IMR-90 (cell line): Measurements from ENCODE around the gene PSMG1. TPM values are rescaled to one million over a fixed set of nuclear protein-coding genes. Genes with fewer than 3 reads are reported as not detected.

Experiments
- ATAC-seq: fragments of 200-7000 bp; cut with Tn5 transposase; 2 replicates; pipeline ENCODE4 v1.9.1; 2020; ENCODE audit warnings: low read depth, mild to moderate bottlenecking, moderate library complexity
- BruUV-seq: library from RNA; stranded (reverse); fragments of 400-500 nt; replicated peaks from 2 replicates; lab custom pipeline; 2021; lab: Mats Ljungman, UMichigan
- CTCF ChIA-PET: fragments of 300-600 bp; formaldehyde crosslinking; extraction: SDS; loops from one replicate; lab custom pipeline; 2021; ENCODE audit warnings: antibody characterized with exemption; lab: Yijun Ruan, JAX
- POLR2A ChIA-PET: fragments of 300-600 bp; sonication (Branson Sonifier 250); formaldehyde crosslinking; loops from one replicate; lab custom pipeline; 2022; ENCODE audit warnings: antibody characterized with exemption; ENCODE audit not compliant: unreplicated experiment; lab: Charles Lee
- DNase-seq: peaks from one replicate; pipeline ENCODE4 v3.0.0; 2013
- H2AFZ ChIP-seq: replicated peaks from 2 replicates; pipeline ENCODE3; 2013; ENCODE audit warnings: low read length, mild to moderate bottlenecking; ENCODE audit not compliant: poor library complexity
- H2AK5ac ChIP-seq: 2 replicates; pipeline ENCODE4 v1.6.1; 2013; ENCODE audit warnings: low read depth, low read length, inconsistent platforms
- H2AK9ac ChIP-seq: replicated peaks from 2 replicates; pipeline ENCODE3; 2013; ENCODE audit warnings: mild to moderate bottlenecking, low read depth, low read length, moderate library complexity; ENCODE audit not compliant: poor library complexity
- H2BK120ac ChIP-seq: 2 replicates; pipeline ENCODE4 v1.6.1; 2013; ENCODE audit warnings: low read depth, low read length, inconsistent platforms
- H2BK15ac ChIP-seq: 3 replicates; pipeline ENCODE4 v1.6.1; 2013; ENCODE audit warnings: low read depth, low read length, inconsistent platforms
- H2BK20ac ChIP-seq: 2 replicates; pipeline ENCODE4 v1.6.1; 2013; ENCODE audit warnings: low read depth, mild to moderate bottlenecking, inconsistent platforms, low read length, moderate library complexity
- H2BK5ac ChIP-seq: 2 replicates; pipeline ENCODE4 v1.6.1; 2013; ENCODE audit warnings: mild to moderate bottlenecking, low read depth, low read length, inconsistent platforms; ENCODE audit not compliant: poor library complexity, severe bottlenecking
- H3K14ac ChIP-seq: replicated peaks from 2 replicates; pipeline ENCODE4 v1.6.1; 2013; ENCODE audit warnings: low read depth, low read length, inconsistent platforms
- H3K18ac ChIP-seq: 2 replicates; pipeline ENCODE4 v1.6.1; 2013; ENCODE audit warnings: low read depth, low read length, control low read depth
- H3K23ac ChIP-seq: 2 replicates; pipeline ENCODE4 v1.6.1; 2013; ENCODE audit warnings: low read depth, low read length, inconsistent platforms
- H3K27ac ChIP-seq: 2 replicates; pipeline ENCODE4 v1.5.1; 2013; ENCODE audit warnings: mild to moderate bottlenecking, control low read depth, low read length; ENCODE audit not compliant: insufficient read depth
- H3K27me3 ChIP-seq: 2 replicates; pipeline ENCODE4 v1.6.1; 2013; ENCODE audit warnings: low read length; ENCODE audit not compliant: control insufficient read depth, insufficient read depth
- H3K36me3 ChIP-seq: 2 replicates; pipeline ENCODE4 v1.6.1; 2013; ENCODE audit warnings: low read length, mixed read lengths; ENCODE audit not compliant: control insufficient read depth, insufficient read depth
- H3K4ac ChIP-seq: 2 replicates; pipeline ENCODE4 v1.6.1; 2013; ENCODE audit warnings: low read depth, low read length, inconsistent platforms
- H3K4me1 ChIP-seq: 2 replicates; pipeline ENCODE4 v1.6.1; 2013; ENCODE audit warnings: low read length, mixed read lengths; ENCODE audit not compliant: control insufficient read depth, insufficient read depth
- H3K4me2 ChIP-seq: 2 replicates; pipeline ENCODE4 v1.6.1; 2013; ENCODE audit warnings: low read depth, mild to moderate bottlenecking, control low read depth, low read length, moderate library complexity
- H3K4me3 ChIP-seq: 2 replicates; pipeline ENCODE4 v1.5.1; 2013; ENCODE audit warnings: low read depth, mild to moderate bottlenecking, control low read depth, low read length, moderate library complexity; ENCODE audit not compliant: insufficient read depth
- H3K56ac ChIP-seq: 2 replicates; pipeline ENCODE4 v1.6.1; 2013; ENCODE audit warnings: low read length, inconsistent platforms; ENCODE audit not compliant: insufficient read depth; ENCODE audit errors: extremely low read depth
- H3K79me1 ChIP-seq, 2 experiments: 2 replicates each; pipeline ENCODE4 v1.6.1; 2013; ENCODE audit warnings: low read length in 2 of 2, inconsistent platforms in 1 of 2, low read depth in 1 of 2
- H3K9ac ChIP-seq: 2 replicates; pipeline ENCODE4 v1.6.1; 2013; ENCODE audit warnings: low read depth, low read length, control low read depth
- H3K9me1 ChIP-seq: 2 replicates; pipeline ENCODE4 v1.6.1; 2013; ENCODE audit warnings: low read length, inconsistent platforms; ENCODE audit not compliant: insufficient read depth
- H3K9me3 ChIP-seq: 2 replicates; pipeline ENCODE4 v1.6.1; 2013; ENCODE audit warnings: low read length; ENCODE audit not compliant: control insufficient read depth, insufficient read depth
- H4K20me1 ChIP-seq: 2 replicates; pipeline ENCODE4 v1.6.1; 2013; ENCODE audit warnings: low read length, inconsistent platforms; ENCODE audit not compliant: insufficient read depth
- H4K5ac ChIP-seq: 2 replicates; pipeline ENCODE4 v1.6.1; 2013; ENCODE audit warnings: mild to moderate bottlenecking, low read depth, low read length, control low read depth
- H4K8ac ChIP-seq, 2 experiments: 2 replicates each; pipeline ENCODE4 v1.6.1; 2013; ENCODE audit warnings: low read depth in 2 of 2, low read length in 2 of 2, control low read depth in 1 of 2, inconsistent platforms in 1 of 2
- H4K91ac ChIP-seq: 2 replicates; pipeline ENCODE4 v1.6.1; 2013; ENCODE audit warnings: low read depth, low read length, inconsistent platforms; ENCODE audit not compliant: insufficient read depth
- BHLHE40 ChIP-seq: fragments of 150-350 bp; IDR thresholded peaks from 2 replicates; pipeline ENCODE4 v1.6.1; 2016; ENCODE audit warnings: mild to moderate bottlenecking, low read depth, low read length
- CEBPB ChIP-seq: IDR thresholded peaks from 2 replicates; pipeline ENCODE4 v1.6.1; 2012; ENCODE audit warnings: low read depth, low read length, improper control_type of control experiment
- CHD1 ChIP-seq: IDR thresholded peaks from 2 replicates; pipeline ENCODE4 v1.6.1; 2012; ENCODE audit warnings: low read depth, low read length, improper control_type of control experiment
- CTCF ChIP-seq: conservative IDR thresholded peaks from 2 replicates; pipeline ENCODE4 v1.5.1; 2012; ENCODE audit warnings: mild to moderate bottlenecking, low read depth, low read length, improper control_type of control experiment
- ELK1 ChIP-seq: fragments of 150-350 bp; IDR thresholded peaks from 2 replicates; pipeline ENCODE4 v1.6.1; 2016; ENCODE audit warnings: low read depth, mild to moderate bottlenecking, low read length, moderate library complexity, borderline replicate concordance
- FOS ChIP-seq: fragments of 150-350 bp; IDR thresholded peaks from 2 replicates; pipeline ENCODE4 v1.6.1; 2016; ENCODE audit warnings: low read depth, low read length
- MAFK ChIP-seq: IDR thresholded peaks from 2 replicates; pipeline ENCODE4 v1.6.1; 2012; ENCODE audit warnings: low read depth, low read length, improper control_type of control experiment
- MAZ ChIP-seq: IDR thresholded peaks from 2 replicates; pipeline ENCODE4 v1.6.1; 2012; ENCODE audit warnings: low read depth, mild to moderate bottlenecking, low read length, improper control_type of control experiment, moderate library complexity, borderline replicate concordance
- MXI1 ChIP-seq: IDR thresholded peaks from 2 replicates; pipeline ENCODE4 v1.6.1; 2012; ENCODE audit warnings: low read depth, mild to moderate bottlenecking, low read length, moderate library complexity, borderline replicate concordance
- NFE2L2 ChIP-seq: fragments of 150-350 bp; IDR thresholded peaks from 2 replicates; pipeline ENCODE4 v1.6.1; 2016; ENCODE audit warnings: low read depth, mild to moderate bottlenecking, low read length
- POLR2A ChIP-seq: IDR thresholded peaks from 2 replicates; pipeline ENCODE4 v1.6.1; 2012; ENCODE audit warnings: mild to moderate bottlenecking, low read depth, low read length
- RAD21 ChIP-seq: IDR thresholded peaks from 2 replicates; pipeline ENCODE4 v1.6.1; 2012; ENCODE audit warnings: low read length, improper control_type of control experiment
- RCOR1 ChIP-seq: IDR thresholded peaks from 2 replicates; pipeline ENCODE4 v1.6.1; 2012; ENCODE audit warnings: mild to moderate bottlenecking, low read length, improper control_type of control experiment; ENCODE audit not compliant: insufficient replicate concordance
- RFX5 ChIP-seq: IDR thresholded peaks from 2 replicates; pipeline ENCODE4 v1.8.0; 2012; ENCODE audit warnings: low read depth, mild to moderate bottlenecking, low read length, moderate library complexity
- SMC3 ChIP-seq: fragments of 150-350 bp; IDR thresholded peaks from 2 replicates; pipeline ENCODE4 v1.6.1; 2016; ENCODE audit warnings: low read depth, mild to moderate bottlenecking, antibody characterized with exemption, low read length, moderate library complexity
- USF2 ChIP-seq: fragments of 150-350 bp; IDR thresholded peaks from 2 replicates; pipeline ENCODE4 v1.6.1; 2017; ENCODE audit warnings: mild to moderate bottlenecking, antibody characterized with exemption, low read length, low read depth
- WGBS, 2 experiments: methylation state at CpG; one replicate each; pipeline versions ENCODE4 v1.1.5 to v1.1.7; 2013; ENCODE audit warnings: missing lambda C conversion rate in 2 of 2; ENCODE audit not compliant: insufficient read length in 1 of 2; ENCODE audit errors: extremely low coverage in 2 of 2; 5-methylcytosine and 5-hydroxymethylcytosine counted together
- dilution Hi-C: fragments of 300-500 bp; cut with HindIII; formaldehyde crosslinking; loops from one replicate; pipeline ENCODE4 v1.14.3; 2018; ENCODE audit warnings: low sequenced_read_pairs; ENCODE audit not compliant: unreplicated experiment
- in situ Hi-C: fragments of 300-500 bp; cut with MboI; formaldehyde crosslinking; loops from 3 replicates; pipeline ENCODE4 v1.14.3; 2019; ENCODE audit warnings: low sequenced_read_pairs, inconsistent platforms, mixed read lengths
- intact Hi-C: fragments of 100-400 bp; cut with micrococcal nuclease; formaldehyde crosslinking; loops from 2 replicates; pipeline ENCODE4 v1.10.0; 2022
- polyA plus RNA-seq, 3 experiments: library from polyadenylated mRNA; depleted of rRNA; stranded (reverse); fragments of >200 nt; gene quantifications; 2 replicates each; pipeline ENCODE4 v1.2.3, GENCODE V29; 2012; ENCODE audit warnings: low replicate concordance in 1 of 3
- total RNA-seq: library from RNA; depleted of rRNA; stranded (reverse); fragments of >200 nt; gene quantifications from 2 replicates; pipeline ENCODE4 v1.2.3, GENCODE V29; 2012

The PSMG1 gene
- total and polyA plus RNA-seq, 2 of the 4 experiments (the other 2 are of a cell fraction) = 37.8 to 45.4 TPM

- Histone ChIP-seq H3K27ac (no peak overlapping the region), H3K36me3 (peaks cover 21% of the 10 kb centered on the region), H3K4me2 (no peak overlapping the region), H4K20me1 (no peaks in the 10 kb centered on the region), H3K4me3 (no peak overlapping the region), H4K5ac (no peak overlapping the region), H4K91ac (no peak overlapping the region), H3K9me3 (no peaks in the 10 kb centered on the region), H3K23ac (no peak overlapping the region), H2AFZ (no peak overlapping the region), H2BK5ac (no peak overlapping the region), H4K8ac (no peak overlapping the region), H3K9ac (no peak overlapping the region), H2AK9ac (no peak overlapping the region), H3K56ac (no peak overlapping the region), H2BK20ac (no peak overlapping the region), H3K9me1 (no peaks in the 10 kb centered on the region; the same call in 1 of the 2 replicates), H2BK120ac (no peak overlapping the region), H2AK5ac (no peak overlapping the region), H3K14ac (no peak overlapping the region), H3K79me1 (no peaks in the 10 kb centered on the region; a peak in 2 of 4 replicates), H3K4ac (no peak overlapping the region), H2BK15ac (no peak overlapping the region), H3K27me3 (no peaks in the 10 kb centered on the region), H3K18ac (no peak overlapping the region), H3K4me1 (no peaks in the 10 kb centered on the region)
- no CpG with 5 or more reads among the region's 7 CpGs for WGBS, 2 experiments
- no peak for DNase-seq
- no TSS peak for BruUV-seq
- ChIA-PET POLR2A (no interaction called here), CTCF (no interaction called here)
- dilution Hi-C loops (no loop called here), intact Hi-C loops (no loop called here), in situ Hi-C loops (no loop called here)
- TF ChIP-seq CEBPB = no peak
- no peak for TF ChIP-seq CTCF
- no peak for TF ChIP-seq RFX5
- no peak for TF ChIP-seq MAFK
- no peak for TF ChIP-seq FOS
- TF ChIP-seq SMC3 = no peak
- TF ChIP-seq RAD21 = no peak
- no peak for TF ChIP-seq RCOR1
- no peak for TF ChIP-seq MAZ
- TF ChIP-seq POLR2A = no peak
- TF ChIP-seq NFE2L2 = no peak
- no peak for TF ChIP-seq ELK1
- no peak for TF ChIP-seq USF2
- no peak for TF ChIP-seq MXI1
- TF ChIP-seq BHLHE40 = no peak
- TF ChIP-seq CHD1 = no peak
- no peak for ATAC-seq
Measured at GRCh38 chr21:39221282-39221996, 38.2 kb upstream of the PSMG1 start.
